ENCODE data around the gene OTOGL. TPM values are rescaled to one million over a fixed set of nuclear protein-coding genes. Genes with fewer than 3 reads are reported as not detected.

OTOGL gene
- total RNA-seq, 1 donor from 2014 or later: 0.51 TPM

GRCh38 chr12:80316222-80316621 is 216.9 kb downstream of the OTOGL start:
- no peak for DNase-seq (ENCODE audit: low spot score in 2 of 2, unreplicated experiment in 2 of 2)
- no peaks in the 10 kb centered on the region for H3K9me3 Mint-ChIP-seq
- H3K4me1 Mint-ChIP-seq: peaks cover 25% of the 10 kb centered on the region
- peaks cover under 1% of the 10 kb centered on the region for H3K27me3 Mint-ChIP-seq (ENCODE audit: low read depth)
- H3K27ac Mint-ChIP-seq: no peak overlapping the region
- no peak for TF ChIP-seq CTCF (IDR thresholded peaks at IDR 0.05; ENCODE audit: unreplicated experiment)
- no peak overlapping the region for H3K4me3 Mint-ChIP-seq
- no peaks in the 10 kb centered on the region for H3K36me3 Mint-ChIP-seq

GRCh38 chr12:80317307-80317706 is 218.0 kb downstream of the OTOGL start:
- TF ChIP-seq CTCF (IDR thresholded peaks at IDR 0.05; ENCODE audit: unreplicated experiment): no peak
- H3K9me3 Mint-ChIP-seq: no peaks in the 10 kb centered on the region

GRCh38 chr12:80317899-80318298 is 218.6 kb downstream of the OTOGL start:
- Mint-ChIP-seq H3K4me3 (no peak overlapping the region), H3K27ac (no peak overlapping the region), H3K4me1 (peaks cover 37% of the 10 kb centered on the region), H3K27me3 (ENCODE audit: low read depth) (no peaks in the 10 kb centered on the region), H3K9me3 (no peaks in the 10 kb centered on the region), H3K36me3 (no peaks in the 10 kb centered on the region)
- TF ChIP-seq CTCF (IDR thresholded peaks at IDR 0.05; ENCODE audit: unreplicated experiment): no peak
- DNase-seq (ENCODE audit: low spot score in 2 of 2, unreplicated experiment in 2 of 2): no peak

More at GRCh38 chr12:80317307-80317706, 218.0 kb downstream of the OTOGL start:
- Mint-ChIP-seq H3K36me3 (no peaks in the 10 kb centered on the region), H3K4me3 (no peak overlapping the region), H3K4me1 (peaks cover 33% of the 10 kb centered on the region), H3K27ac (no peak overlapping the region), H3K27me3 (ENCODE audit: low read depth) (no peaks in the 10 kb centered on the region)
- DNase-seq (ENCODE audit: low spot score in 2 of 2, unreplicated experiment in 2 of 2): no peak

GRCh38 chr12:80320121-80320678 is 220.9 kb downstream of the OTOGL start:
- no peaks in the 10 kb centered on the region for H3K27me3 Mint-ChIP-seq (ENCODE audit: low read depth)
- TF ChIP-seq CTCF (IDR thresholded peaks at IDR 0.05; ENCODE audit: unreplicated experiment): no peak
- H3K4me3 Mint-ChIP-seq: no peak overlapping the region
- no peak for DNase-seq (ENCODE audit: low spot score in 2 of 2, unreplicated experiment in 2 of 2)
- no peak overlapping the region for H3K27ac Mint-ChIP-seq
- H3K9me3 Mint-ChIP-seq: no peaks in the 10 kb centered on the region
- H3K4me1 Mint-ChIP-seq: peaks cover 31% of the 10 kb centered on the region
- no peaks in the 10 kb centered on the region for H3K36me3 Mint-ChIP-seq

GRCh38 chr12:80321653-80322052 is 222.3 kb downstream of the OTOGL start:
- H3K4me3 Mint-ChIP-seq: no peak overlapping the region
- peak overlapping the region; percentile 65 for H3K27ac Mint-ChIP-seq
- H3K9me3 Mint-ChIP-seq: no peaks in the 10 kb centered on the region
- no peaks in the 10 kb centered on the region for H3K36me3 Mint-ChIP-seq
- H3K27me3 Mint-ChIP-seq (ENCODE audit: low read depth): no peaks in the 10 kb centered on the region
- no peak for TF ChIP-seq CTCF (IDR thresholded peaks at IDR 0.05; ENCODE audit: unreplicated experiment)
- no peak for DNase-seq (ENCODE audit: low spot score in 2 of 2, unreplicated experiment in 2 of 2)
- peaks cover 23% of the 10 kb centered on the region for H3K4me1 Mint-ChIP-seq

Measured in mesothelial cell of epicardium (in vitro differentiated cells).